ENCODE measurements around the gene IRX2.

- TF ChIP-seq CTCF (IDR thresholded peaks at IDR 0.05; ENCODE audit: poor library complexity, severe bottlenecking) (no peak), EP300 (conservative IDR thresholded peaks at IDR 0.05; ENCODE audit: poor library complexity, severe bottlenecking) (no peak), POLR2AphosphoS5 (IDR thresholded peaks at IDR 0.05) (no peak), MXI1 (conservative IDR thresholded peaks at IDR 0.05; ENCODE audit: poor library complexity, severe bottlenecking) (no peak), RAD21 (conservative IDR thresholded peaks at IDR 0.05) (no peak), EZH2 (IDR thresholded peaks at IDR 0.05; ENCODE audit: borderline replicate concordance, insufficient read depth, low read length, poor library complexity, severe bottlenecking) (no peak), TAF1 (IDR thresholded peaks at IDR 0.05; ENCODE audit: low read depth) (no peak), SMC3 (conservative IDR thresholded peaks at IDR 0.05; ENCODE audit: poor library complexity) (no peak)
Observed at GRCh38 chr5:2783223-2783622, 31.7 kb upstream of the IRX2 start.

Data from neural cell (in vitro differentiated cells).